ENCODE results near the gene IER2. TPM values are rescaled to one million over a fixed set of nuclear protein-coding genes. Genes with fewer than 3 reads are reported as not detected.
A peak's percentile ranks its signal among the peaks of the same experiment; 100 is the strongest.

IER2 gene
- 103 TPM for total RNA-seq

DNA sequence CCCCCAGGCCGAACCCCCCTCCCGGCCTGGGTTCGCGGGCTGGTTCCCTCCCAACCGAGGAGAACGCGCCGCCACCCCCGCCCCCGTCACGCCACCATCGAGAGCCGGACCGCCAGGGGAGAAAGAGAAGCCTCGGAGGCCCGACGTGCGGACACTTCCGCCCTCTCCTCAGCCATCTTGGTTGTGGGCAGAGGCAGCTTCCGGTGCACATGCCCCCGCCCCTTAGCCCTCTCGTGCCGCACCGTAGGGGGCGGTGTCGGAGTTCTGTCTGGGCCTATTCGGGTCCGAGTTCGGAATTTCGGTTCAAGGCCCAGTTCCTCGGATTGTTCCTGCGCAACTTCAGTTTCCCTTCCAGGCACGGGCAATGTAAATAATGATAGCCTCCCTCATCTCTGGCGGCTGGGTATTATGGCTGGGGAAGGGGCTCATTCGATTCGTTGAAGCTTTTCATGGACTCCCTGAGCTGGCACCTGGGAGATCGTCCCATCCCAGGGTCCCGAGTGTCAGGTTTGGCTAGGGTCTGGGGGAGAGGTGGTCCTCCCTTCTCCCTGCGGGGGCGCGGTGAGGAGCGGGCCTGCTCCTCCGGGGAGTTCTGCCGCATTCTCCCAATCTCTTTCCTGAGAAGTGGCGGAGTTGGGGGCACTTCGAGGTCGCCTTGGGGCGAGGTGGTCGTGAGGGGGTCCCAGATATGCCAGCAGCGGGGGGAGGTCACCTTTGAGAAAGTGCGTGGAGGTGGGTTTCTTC is at the start of gene IER2, which contains the start of gene STX10:
IER2 (plus strand) TSS at position 225 of the 744 bp plus-strand sequence. CDS start 2,776 bp downstream, outside the sequence.
STX10 (minus strand) TSS at position 189 of the 744 bp plus-strand sequence. CDS start 202 bp downstream, outside the sequence.
- peak; percentile 96 for DNase-seq (ENCODE audit: low spot score)

DNA sequence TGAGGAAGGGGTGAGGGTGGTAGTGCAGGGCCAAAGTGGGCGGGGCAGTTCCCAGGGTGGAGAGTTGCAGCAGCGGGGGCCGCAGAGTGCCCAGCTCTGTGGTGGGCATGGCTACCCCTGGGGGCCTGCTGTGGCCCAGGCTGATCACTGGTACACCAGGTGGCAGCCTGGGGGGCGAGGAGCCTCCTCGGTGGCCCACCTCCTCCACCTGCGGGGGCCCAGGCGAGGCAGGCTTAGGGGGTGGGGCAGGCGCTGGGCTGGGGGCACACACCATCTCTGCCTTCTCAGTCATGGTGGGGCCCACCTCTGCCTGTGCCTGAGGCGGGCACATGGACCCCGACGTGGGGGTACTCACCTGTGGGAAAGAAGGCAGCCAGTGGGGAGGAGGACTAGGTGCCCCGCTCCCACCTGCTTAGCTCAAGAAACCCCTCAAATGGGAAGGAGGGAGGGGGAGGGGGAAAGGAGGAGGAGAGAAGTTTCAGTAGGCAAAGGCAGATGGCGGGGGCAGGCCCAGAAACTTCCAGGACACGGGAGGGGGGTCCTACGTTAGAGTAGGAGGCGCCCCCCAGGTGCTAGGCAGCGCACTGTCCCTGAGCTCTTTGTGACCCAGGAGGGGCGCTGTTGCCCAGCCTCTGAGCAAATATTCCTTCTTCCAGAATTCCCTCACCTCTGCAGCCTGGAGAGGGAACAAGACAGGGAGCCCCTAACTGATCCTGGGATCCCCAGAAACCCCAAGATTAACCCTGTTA is 49.2 kb upstream of the IER2 start:
- no peak for DNase-seq (ENCODE audit: low spot score)

DNA sequence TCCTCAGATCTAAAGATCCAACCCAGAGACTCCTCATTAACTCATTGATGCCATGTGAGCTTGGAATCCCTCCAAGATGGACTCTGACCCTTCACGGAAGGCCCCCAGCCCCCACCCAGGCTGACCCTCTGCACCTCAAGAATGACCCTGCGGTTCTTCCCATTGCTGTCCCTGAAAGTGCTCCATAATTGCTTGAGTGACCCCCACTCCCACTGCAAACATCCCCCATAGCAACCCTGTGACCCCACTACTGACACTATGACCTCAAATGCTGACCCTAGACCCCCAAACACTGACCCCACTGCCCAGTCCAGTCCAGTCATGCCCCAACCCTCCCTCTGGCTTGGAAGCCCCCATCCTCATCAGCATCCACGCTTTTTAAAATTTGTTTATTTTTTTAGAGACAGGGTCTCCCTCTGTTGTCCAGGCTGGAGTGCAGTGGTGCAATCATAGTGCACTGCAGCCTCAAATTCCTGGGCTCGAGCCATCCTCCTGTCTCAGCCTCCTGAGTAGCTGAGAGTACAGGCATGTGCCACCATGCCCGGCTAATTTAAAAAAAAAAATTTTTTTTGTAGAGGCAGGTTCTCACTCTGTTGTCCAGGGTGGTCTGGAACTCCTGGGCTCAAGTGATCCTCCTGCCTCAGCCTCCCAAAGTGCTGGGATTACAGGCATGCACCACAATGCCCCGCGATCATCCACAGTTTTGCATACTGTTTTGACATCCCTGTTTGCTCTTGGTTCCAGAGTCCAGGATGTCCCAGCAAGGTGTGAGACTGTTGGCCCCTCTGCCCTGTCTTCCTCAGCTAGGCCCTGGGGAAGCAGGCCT is 48.4 kb upstream of the IER2 start:
- no peak for DNase-seq (ENCODE audit: low spot score)

DNA sequence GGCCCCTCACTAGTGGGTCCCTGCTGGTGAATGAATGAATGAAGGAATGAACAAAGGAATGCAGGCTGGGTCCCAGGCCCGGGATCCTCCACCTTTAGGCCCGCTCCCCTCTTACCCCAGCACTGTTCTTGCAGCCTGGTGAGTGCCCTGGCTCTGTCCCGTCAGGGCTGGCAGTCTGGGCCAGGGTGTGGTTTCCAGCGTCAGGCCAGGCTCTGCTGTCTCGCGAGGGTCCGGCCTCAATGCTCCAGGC is 47.9 kb upstream of the IER2 start:
- no peak for DNase-seq (ENCODE audit: low spot score)

- peak; percentile 61 for DNase-seq (ENCODE audit: low spot score)
Measured at GRCh38 chr19:13102666-13103580, 47.3 kb upstream of the IER2 start, which contains the start of gene LYL1. LYL1 (minus strand) TSS chr19:13102858; CDS start chr19:13101171, 1,687 bp downstream.

GRCh38 chr19:13103581-13104359 is 46.4 kb upstream of the IER2 start:
- DNase-seq (ENCODE audit: low spot score), result no peak

DNA sequence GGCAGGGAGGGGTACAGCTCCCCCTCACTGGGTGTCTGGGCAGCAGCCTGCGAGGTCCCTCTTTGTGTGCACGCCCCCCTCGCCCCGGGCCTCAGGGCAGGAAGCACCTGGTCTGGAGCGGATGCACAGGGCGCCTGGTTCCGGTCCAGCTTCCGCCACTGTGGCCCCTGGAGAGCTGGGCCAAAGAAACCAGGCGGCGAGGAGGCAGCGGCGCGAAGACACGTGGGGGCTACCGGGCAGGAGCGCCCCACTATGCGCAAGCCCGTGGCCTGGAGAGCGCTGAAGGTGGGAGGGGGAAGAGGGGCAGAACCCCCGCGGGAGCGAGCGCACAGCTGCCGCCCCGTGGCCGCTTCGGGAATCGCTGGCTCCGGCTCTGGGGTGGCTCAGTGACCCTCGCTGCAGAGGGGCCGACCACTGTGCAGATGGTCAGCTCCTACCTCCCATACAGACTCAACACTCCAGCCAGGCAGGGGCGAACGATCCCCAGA is 45.8 kb upstream of the IER2 start:
- peak; percentile 64 for DNase-seq (ENCODE audit: low spot score)

DNA sequence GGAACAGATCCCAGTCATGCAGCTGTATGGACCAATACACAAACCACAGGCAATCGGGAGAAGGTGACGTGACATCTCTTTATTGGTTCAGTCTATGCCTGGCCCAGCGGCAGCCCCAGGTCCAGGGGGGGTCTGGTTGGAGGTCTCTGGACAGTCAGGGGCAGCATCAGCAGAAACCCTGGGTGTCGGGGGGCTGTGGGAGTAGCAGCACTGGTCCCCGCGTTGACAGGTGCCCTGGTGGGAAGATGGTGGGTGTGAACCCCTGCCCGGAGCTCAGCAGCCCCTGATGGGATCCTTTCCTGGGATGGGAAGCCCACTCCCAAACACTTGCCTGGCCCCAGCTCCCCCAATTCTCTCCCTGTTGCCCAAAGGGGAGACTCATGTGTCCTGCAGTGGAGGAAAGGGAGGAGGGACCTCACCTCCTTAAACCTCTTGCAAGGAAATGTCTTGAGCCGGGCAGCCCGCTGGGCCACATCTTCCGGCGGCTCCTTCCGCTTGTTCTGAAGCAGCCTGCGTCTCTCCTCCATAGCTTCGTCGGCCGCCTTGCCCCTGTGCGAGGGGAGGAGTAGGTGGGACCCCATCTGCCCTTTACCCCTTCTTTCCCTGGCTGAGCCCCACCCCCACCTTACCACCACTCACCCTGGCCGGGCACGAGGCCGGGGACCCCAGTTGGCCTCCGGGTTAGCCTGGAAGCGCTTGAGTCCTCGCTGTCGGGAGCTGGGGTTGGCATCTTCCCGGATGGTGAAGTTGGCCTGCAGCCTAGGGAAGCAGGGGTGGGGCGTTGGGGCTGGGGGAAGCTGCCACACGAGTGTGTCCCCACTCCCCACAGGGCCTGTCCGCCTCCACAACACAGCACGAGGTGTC is 45.1 kb upstream of the IER2 start:
- DNase-seq (ENCODE audit: low spot score), result no peak

DNA sequence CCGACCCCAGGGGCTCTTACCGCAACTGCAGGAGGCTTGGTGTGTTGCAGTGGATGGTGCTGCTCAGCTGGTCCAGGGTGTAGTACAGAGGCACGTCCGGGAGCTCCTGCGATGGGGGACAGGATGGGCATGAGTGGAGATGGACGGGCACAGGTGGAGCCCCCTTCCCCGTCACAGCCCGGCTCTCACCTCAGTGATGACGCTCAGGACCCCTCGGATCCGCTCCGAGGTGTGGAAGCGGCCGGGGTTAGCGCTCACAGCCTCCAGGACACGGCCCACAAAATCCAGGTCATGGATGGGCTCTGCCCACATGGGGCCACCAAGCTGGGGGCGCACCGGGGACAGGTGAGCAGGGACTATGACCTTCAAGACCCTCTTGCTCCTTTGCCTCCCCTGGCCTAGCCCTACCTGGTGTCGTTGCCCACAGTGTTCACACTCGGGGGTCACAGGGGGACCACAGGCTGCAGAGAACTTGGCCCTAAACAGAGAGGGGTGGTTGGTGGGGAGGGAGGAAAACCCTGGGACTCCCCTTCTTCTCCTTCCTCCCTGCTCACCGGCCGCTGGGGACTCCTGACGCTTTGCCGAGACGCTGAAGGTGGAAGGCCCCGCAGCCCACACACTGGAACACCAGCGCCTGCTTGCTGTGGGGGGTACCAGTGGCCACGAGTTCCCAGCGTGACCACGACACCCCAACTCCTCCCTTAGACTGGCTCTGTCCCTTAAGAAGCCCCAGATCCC is 40.7 kb upstream of the IER2 start:
- no peak for DNase-seq (ENCODE audit: low spot score)

DNA sequence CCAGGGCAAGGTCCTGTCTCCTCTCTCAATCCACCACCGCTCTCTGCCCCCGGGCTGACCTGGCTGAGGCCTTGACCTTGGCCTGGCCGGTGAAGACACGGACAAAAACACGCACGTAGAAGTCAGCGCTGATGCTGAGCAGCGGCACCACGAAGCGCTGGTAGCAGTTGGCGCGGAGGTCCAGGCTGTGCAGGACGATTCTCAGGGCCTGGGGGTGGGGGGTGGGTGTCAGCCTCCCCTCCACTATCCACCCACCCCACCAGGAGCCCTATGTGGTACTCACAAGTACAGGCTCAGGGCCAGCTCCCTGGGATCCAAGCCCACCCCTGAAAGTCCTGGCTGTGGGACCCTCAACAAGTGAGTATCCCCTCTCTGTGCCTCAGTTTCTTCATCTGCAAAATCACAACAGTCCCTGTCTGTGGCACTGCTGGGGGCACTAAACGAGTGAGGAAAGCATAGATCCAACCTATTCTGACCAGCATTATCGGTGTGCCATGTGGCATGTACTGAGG is 40.1 kb upstream of the IER2 start:
- DNase-seq (ENCODE audit: low spot score), result no peak

DNA sequence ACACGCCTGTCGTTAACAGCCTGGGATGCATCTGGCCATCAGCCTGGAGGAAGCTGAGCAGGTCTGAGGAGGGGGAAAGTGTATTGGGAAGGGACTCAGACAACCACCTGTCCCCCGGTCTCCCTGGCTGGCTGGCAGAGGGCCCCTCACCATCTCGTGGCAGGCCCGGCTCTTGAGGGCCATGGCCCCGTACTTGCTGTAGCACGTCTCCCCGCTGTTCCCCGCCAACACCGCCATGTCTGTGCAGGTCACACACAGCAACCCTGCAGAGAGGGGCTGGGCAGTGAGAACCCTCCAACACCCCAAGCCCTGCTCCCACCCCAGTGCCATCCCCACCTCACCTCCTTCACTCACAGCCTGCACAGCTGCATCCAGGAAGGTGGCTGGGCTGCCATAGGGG is 37.7 kb upstream of the IER2 start:
- DNase-seq (ENCODE audit: low spot score), result no peak

DNA sequence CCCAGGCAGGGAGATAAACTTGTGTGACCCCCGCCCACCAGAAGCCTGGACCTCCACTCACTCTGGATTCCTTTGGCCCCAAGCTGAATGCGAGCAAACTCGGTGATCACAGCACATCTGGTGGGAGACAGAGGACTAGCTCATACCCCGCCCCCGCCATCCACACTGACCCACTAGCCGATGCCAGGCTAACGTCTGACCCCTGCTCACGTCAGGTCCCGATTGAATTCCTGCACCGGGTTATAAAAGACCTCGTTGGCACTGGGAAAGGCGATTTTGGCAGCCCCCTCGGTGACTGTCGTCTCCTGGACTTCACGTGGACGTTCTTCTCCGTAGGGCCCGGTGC is 34.3 kb upstream of the IER2 start:
- no peak for DNase-seq (ENCODE audit: low spot score)

DNA sequence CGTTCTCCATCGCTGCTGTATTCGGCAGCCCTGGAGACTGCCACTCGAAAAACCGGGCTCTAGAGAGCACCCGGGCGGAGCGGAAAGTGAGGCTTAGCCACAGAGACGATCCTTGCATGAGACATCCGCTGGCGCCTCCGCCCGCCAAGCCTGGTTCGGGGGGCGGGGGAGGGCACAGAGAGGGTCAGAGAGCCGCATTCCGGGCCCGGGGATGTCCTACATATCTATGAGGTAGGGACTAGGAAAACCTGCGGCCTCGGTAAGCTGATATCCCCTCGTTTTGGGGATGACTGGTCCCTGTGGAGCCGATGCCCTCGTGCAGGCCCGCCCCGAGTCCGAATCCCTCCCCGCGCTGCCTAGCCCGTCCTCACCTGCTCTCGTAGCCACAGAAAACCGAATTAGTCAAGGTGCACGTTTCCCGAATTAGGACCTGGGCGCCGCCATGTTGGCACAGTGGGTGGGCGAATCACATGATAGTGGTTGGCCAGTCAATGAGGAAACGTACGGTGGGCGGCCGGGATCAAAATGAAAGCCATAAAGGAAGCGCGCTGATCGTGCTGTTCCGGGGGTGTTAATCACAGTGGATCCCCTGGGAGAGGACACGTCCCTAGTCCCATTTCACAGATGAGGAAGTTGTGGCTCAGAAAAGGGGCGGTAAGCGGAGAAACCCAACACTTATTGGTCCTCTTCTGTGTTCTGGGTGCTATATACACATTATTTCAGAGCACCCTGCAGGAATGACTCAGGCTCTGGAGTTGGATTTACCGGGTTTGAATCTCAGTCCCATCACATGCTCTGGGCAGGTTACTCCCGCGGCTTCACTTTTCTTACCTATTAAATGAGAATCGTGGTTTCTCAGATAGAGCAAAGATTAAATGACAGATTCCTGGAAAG is 33.7 kb upstream of the IER2 start, which contains the start of gene TRMT1:
TRMT1 (minus strand) TSS at position 459 of the 894 bp plus-strand sequence; CDS start at position 118, 341 bp downstream.
- peak; percentile 96 for DNase-seq (ENCODE audit: low spot score)

DNA sequence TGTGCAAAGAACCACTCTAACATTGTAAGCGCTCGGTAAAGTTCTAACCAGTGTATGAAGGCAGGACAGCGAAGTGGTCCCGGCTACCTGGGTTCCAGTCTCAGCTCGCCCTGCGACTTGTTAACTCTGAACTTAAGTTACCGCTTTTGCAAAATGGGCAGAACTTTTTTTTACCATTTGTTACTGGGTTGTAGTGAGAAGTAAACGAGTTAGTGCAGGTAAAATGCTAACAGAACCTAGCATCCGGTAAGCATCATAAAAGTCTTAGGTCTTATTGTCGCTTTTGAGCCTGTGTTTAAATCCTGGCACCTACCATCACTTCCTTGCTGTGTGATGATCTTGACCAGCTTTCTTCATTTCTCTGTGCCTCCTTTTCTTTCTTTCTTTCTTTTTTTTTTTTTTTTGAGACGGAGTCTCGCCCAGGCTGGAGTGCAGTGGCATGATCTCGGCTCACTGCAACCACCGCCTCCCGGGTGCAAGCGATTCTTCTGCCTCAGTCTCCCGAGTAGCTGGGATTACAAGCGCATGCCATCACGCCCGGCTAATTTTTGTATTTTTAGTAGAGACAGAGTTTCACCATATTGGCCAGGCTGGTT is 32.9 kb upstream of the IER2 start:
- DNase-seq (ENCODE audit: low spot score), result no peak

DNA sequence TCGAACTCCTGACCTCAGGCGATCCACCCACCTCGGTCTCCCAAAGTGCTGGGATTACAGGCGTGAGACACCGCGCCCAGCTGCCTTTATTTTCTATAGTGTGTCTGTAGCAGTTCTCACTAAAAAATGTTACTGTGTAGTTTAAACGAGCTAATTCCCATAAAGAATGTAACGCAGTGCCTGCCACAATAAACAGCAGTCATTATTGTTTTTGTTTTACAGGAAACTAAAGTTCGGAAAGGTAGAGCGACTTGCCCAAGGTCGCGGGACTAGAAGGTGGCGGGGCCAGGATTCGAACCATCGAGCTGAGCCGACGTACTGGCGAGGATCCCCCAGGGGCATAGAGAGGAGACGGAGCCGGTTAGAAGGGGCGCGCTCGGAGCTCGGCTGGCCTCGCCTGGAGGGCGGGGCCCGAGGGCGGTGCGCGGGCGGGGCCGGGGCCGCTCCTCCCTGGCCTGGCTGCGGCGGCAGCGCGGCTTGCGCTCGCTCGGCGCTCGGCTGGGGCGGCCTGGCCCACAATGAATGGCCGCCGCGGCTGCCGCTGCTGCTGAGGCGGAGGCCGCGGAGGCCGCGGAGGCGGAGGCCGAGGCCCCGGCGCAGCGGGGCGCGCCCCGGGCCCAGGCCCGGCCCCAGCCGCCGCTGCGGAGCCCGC is 32.3 kb upstream of the IER2 start, which contains the start of gene NACC1:
NACC1 (plus strand) TSS at position 493 of the 652 bp plus-strand sequence. CDS start 16,944 bp downstream, outside the sequence.
- peak; percentile 89 for DNase-seq (ENCODE audit: low spot score)
